HL-60 (cell line): ENCODE results near the gene PPP3CB.
"Not testable (repeated sequence)": the region's sequence is repeated elsewhere in the genome, so short reads cannot be mapped to it uniquely, and the experiment has no call there.

Experiments
- DNase-seq, 2 experiments: peaks; one replicate each; pipeline ENCODE4 v3.0.0-alpha.2; 2010 to 2020; ENCODE audit warnings: low read depth in 1 of 2, low spot score in 1 of 2
- H3K27ac ChIP-seq: fragments of 250-450 bp; sonication (Bioruptor Pico); replicated peaks from 2 replicates; pipeline ENCODE4 v1.5.1; 2020; ENCODE audit warnings: mild to moderate bottlenecking, moderate library complexity
- H3K27me3 ChIP-seq: fragments of 250-450 bp; sonication (Bioruptor Pico); 2 replicates; pipeline ENCODE4 v1.5.1; 2021; ENCODE audit warnings: mild to moderate bottlenecking, moderate library complexity; ENCODE audit not compliant: insufficient read depth, poor library complexity, severe bottlenecking
- H3K4me3 ChIP-seq: replicated peaks from 2 replicates; pipeline ENCODE4 v1.5.1; 2011; ENCODE audit warnings: mild to moderate bottlenecking, control low read depth, low read length; ENCODE audit not compliant: insufficient read depth
- GABPA ChIP-seq: IDR thresholded peaks from 2 replicates; pipeline ENCODE4 v1.6.1; 2012; ENCODE audit warnings: low read depth
- POLR2AphosphoS5 ChIP-seq: IDR thresholded peaks from 2 replicates; pipeline ENCODE4 v1.6.1; 2012; ENCODE audit warnings: low read depth
- SPI1 ChIP-seq: IDR thresholded peaks from 2 replicates; pipeline ENCODE4 v1.6.1; 2012; ENCODE audit warnings: low read depth, mild to moderate bottlenecking, borderline replicate concordance
- TF ChIP-seq, protein P1 (sequence below): IDR thresholded peaks from one replicate; pipeline ENCODE4 v1.5.1; 2011; ENCODE audit warnings: low read length, control low read depth, inconsistent platforms; ENCODE audit not compliant: insufficient read depth
- TF ChIP-seq, protein P2 (sequence below): IDR thresholded peaks from 2 replicates; pipeline ENCODE4 v1.6.1; 2012; ENCODE audit warnings: low read depth; ENCODE audit not compliant: insufficient replicate concordance

The PPP3CB gene

DNA sequence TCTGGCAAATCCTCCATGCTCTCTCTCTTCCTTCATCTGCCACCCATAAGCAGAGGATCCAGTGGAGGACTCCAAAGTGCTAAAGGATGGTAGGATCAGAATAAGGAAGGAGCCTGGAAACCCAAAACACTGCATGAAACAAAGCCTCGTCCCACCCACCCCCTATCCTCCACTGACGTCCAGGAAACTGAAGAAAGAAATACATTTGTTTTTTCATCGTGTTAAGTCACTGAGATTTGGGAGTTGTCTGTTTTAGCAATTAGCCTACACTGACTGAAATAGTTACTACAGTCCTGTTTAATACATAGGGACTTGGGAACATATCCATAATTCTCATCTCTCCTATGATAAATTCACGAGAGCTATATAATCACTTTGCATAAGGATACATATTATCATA, 96.8 kb downstream of the PPP3CB start:
- no peak for DNase-seq

DNA sequence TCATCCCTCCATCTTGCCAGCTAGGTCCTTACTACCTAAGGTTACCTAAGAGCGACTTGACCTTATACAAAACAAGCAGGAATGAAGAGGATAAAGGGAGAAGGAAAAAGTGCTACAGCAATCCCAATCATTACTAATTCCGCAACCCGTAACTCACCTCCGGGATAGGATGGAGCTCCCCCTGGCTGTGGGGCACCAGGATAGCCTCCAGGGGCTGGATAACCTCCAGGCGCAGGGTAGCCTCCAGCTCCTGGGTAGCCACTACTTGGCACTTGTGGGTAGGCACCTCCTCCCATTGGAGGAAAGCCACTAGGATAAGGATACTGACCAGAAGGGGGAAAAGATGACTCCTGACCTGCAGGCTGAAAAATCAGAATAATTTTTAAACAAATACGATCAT, 97.8 kb downstream of the PPP3CB start:
- Histone ChIP-seq H3K27me3 (no peaks in the 10 kb centered on the region), H3K4me3 (no peak overlapping the region), H3K27ac (no peak overlapping the region)
- TF ChIP-seq GABPA (no peak), POLR2AphosphoS5 (no peak), SPI1 (no peak)
- TF ChIP-seq, protein P1, sequence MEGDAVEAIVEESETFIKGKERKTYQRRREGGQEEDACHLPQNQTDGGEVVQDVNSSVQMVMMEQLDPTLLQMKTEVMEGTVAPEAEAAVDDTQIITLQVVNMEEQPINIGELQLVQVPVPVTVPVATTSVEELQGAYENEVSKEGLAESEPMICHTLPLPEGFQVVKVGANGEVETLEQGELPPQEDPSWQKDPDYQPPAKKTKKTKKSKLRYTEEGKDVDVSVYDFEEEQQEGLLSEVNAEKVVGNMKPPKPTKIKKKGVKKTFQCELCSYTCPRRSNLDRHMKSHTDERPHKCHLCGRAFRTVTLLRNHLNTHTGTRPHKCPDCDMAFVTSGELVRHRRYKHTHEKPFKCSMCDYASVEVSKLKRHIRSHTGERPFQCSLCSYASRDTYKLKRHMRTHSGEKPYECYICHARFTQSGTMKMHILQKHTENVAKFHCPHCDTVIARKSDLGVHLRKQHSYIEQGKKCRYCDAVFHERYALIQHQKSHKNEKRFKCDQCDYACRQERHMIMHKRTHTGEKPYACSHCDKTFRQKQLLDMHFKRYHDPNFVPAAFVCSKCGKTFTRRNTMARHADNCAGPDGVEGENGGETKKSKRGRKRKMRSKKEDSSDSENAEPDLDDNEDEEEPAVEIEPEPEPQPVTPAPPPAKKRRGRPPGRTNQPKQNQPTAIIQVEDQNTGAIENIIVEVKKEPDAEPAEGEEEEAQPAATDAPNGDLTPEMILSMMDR = no peak
- TF ChIP-seq, protein P2, sequence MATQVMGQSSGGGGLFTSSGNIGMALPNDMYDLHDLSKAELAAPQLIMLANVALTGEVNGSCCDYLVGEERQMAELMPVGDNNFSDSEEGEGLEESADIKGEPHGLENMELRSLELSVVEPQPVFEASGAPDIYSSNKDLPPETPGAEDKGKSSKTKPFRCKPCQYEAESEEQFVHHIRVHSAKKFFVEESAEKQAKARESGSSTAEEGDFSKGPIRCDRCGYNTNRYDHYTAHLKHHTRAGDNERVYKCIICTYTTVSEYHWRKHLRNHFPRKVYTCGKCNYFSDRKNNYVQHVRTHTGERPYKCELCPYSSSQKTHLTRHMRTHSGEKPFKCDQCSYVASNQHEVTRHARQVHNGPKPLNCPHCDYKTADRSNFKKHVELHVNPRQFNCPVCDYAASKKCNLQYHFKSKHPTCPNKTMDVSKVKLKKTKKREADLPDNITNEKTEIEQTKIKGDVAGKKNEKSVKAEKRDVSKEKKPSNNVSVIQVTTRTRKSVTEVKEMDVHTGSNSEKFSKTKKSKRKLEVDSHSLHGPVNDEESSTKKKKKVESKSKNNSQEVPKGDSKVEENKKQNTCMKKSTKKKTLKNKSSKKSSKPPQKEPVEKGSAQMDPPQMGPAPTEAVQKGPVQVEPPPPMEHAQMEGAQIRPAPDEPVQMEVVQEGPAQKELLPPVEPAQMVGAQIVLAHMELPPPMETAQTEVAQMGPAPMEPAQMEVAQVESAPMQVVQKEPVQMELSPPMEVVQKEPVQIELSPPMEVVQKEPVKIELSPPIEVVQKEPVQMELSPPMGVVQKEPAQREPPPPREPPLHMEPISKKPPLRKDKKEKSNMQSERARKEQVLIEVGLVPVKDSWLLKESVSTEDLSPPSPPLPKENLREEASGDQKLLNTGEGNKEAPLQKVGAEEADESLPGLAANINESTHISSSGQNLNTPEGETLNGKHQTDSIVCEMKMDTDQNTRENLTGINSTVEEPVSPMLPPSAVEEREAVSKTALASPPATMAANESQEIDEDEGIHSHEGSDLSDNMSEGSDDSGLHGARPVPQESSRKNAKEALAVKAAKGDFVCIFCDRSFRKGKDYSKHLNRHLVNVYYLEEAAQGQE = no peak
- DNase-seq = no peak

More for the DNA sequence above, 96.8 kb downstream of the PPP3CB start:
- Histone ChIP-seq H3K27me3 (no peaks in the 10 kb centered on the region), H3K27ac (no peak overlapping the region), H3K4me3 (no peak overlapping the region)
- TF ChIP-seq POLR2AphosphoS5 (no peak), SPI1 (no peak), GABPA (no peak)
- TF ChIP-seq, protein P2 = no peak
- TF ChIP-seq, protein P1 = no peak

DNA sequence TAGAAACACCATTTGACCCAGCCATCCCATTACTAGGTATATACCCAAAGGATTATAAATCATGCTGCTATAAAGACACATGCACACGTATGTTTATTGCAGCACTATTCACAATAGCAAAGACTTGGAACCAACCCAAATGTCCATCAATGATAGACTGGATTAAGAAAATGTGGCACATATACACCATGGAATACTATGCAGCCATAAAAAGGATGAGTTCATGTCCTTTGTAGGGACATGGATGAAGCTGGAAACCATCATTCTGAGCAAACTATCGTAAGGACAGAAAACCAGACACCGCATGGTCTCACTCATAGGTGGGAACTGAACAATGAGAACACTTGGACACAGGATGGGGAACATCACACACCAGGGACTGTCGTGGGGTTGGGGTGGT, 101.5 kb downstream of the PPP3CB start:
- DNase-seq, H3K4me3 ChIP-seq, H3K27ac ChIP-seq, H3K27me3 ChIP-seq: not testable (repeated sequence)

DNA sequence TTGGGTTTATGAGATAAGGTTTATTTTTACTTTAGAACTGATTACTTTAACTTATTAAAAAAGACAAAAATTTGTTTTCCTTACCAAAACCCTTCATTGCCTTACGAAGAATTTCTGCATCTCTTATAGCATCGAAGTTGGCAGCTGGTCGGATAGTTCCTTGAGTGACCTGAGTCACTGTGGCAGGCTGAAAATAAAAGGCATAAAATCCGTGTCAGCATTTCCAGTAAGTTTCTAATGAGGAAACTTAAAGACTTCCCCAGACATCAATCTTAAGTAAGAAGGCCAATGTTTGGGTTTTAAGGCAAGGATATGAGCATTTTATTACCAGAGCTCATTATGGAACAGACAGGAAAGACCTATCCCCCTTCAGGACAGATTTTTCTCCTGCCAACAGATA, 107.6 kb downstream of the PPP3CB start:
- TF ChIP-seq SPI1 (no peak), POLR2AphosphoS5 (no peak), GABPA (no peak)
- TF ChIP-seq, protein P1 = no peak
- TF ChIP-seq, protein P2 = no peak
- no peaks in the 10 kb centered on the region for H3K27me3 ChIP-seq
- H3K4me3 ChIP-seq = no peak overlapping the region
- DNase-seq = no peak
- no peak overlapping the region for H3K27ac ChIP-seq
